ENCODE data around the gene CIROP. TPM values are rescaled to one million over a fixed set of nuclear protein-coding genes. Genes with fewer than 3 reads are reported as not detected.

The CIROP gene
- total and polyA plus RNA-seq, 12 donors: not detected

- DNase-seq: no peak
- H3K27ac ChIP-seq: no peak overlapping the region
- no peak overlapping the region for H3K4me3 ChIP-seq
- no peaks in the 10 kb centered on the region for H3K9me3 ChIP-seq (replicated peaks in 1 of 3)
- no peaks in the 10 kb centered on the region for H3K36me3 ChIP-seq (replicated peaks in 1 of 2)
- intact Hi-C loops (cut with DNase I): no loop called here
- WGBS, 4 donors: 92 to 98% (median 94%) methylated on average over 5 of the region's 5 CpGs
- no peak for TF ChIP-seq POLR2A (IDR thresholded peaks at IDR 0.05)
- no peak for TF ChIP-seq CTCF (IDR thresholded peaks at IDR 0.05)
- peaks cover 4 to 7% of the 10 kb centered on the region in 2 donors for H3K4me1 ChIP-seq (replicated peaks in 1 of 2)
- no peaks in the 10 kb centered on the region for H3K27me3 ChIP-seq
Measured at GRCh38 chr14:23148591-23149249, 43.9 kb upstream of the CIROP start.

GRCh38 chr14:23147676-23148075 is 42.9 kb upstream of the CIROP start:
- WGBS, 4 donors: 20 to 69% (median 46%) methylated on average over 1 of the region's 1 CpG; no CpG with 5 or more reads in 1 of the 4 donors
- Histone ChIP-seq H3K36me3 (replicated peaks in 1 of 2) (no peaks in the 10 kb centered on the region), H3K27me3 (no peaks in the 10 kb centered on the region), H3K4me3 (no peak overlapping the region), H3K27ac (no peak overlapping the region), H3K4me1 (replicated peaks in 1 of 2) (no peaks in the 10 kb centered on the region), H3K9me3 (replicated peaks in 1 of 3) (no peaks in the 10 kb centered on the region)
- TF ChIP-seq CTCF (IDR thresholded peaks at IDR 0.05): no peak
- TF ChIP-seq POLR2A (IDR thresholded peaks at IDR 0.05): no peak
- intact Hi-C loops (cut with DNase I): no loop called here
- peak; percentile 82 to 88 (median 84) for DNase-seq

- H3K27me3 ChIP-seq: no peaks in the 10 kb centered on the region
- H3K27ac ChIP-seq: peak overlapping the region in 1 of 5 donors; percentile 7
- H3K4me1 ChIP-seq (replicated peaks in 1 of 2): no peaks in the 10 kb centered on the region
- H3K9me3 ChIP-seq (replicated peaks in 1 of 3): no peaks in the 10 kb centered on the region
- DNase-seq: no peak
- no peak overlapping the region for H3K4me3 ChIP-seq
- no peaks in the 10 kb centered on the region for H3K36me3 ChIP-seq (replicated peaks in 1 of 2)
- TF ChIP-seq CTCF (IDR thresholded peaks at IDR 0.05) (no peak), POLR2A (IDR thresholded peaks at IDR 0.05) (no peak)
- intact Hi-C loops (cut with DNase I): no loop called here
- 90 to 96% (median 92%) methylated on average over 4 of the region's 4 CpGs for WGBS, 4 donors
Measured at GRCh38 chr14:23146980-23147379, 42.2 kb upstream of the CIROP start.

- H3K4me3 ChIP-seq: no peak overlapping the region
- H3K9me3 ChIP-seq (replicated peaks in 1 of 3): no peaks in the 10 kb centered on the region
- TF ChIP-seq CTCF (IDR thresholded peaks at IDR 0.05) (no peak), POLR2A (IDR thresholded peaks at IDR 0.05) (no peak)
- no peak for DNase-seq
- no peaks in the 10 kb centered on the region for H3K4me1 ChIP-seq (replicated peaks in 1 of 2)
- no peaks in the 10 kb centered on the region for H3K36me3 ChIP-seq (replicated peaks in 1 of 2)
- WGBS, 4 donors: 75 to 94% (median 85%) methylated on average over 2 of the region's 2 CpGs
- intact Hi-C loops (cut with DNase I): no loop called here
- peak overlapping the region in 1 of 5 donors; percentile 7 for H3K27ac ChIP-seq
- H3K27me3 ChIP-seq: no peaks in the 10 kb centered on the region
Measured at GRCh38 chr14:23146351-23146910, 41.6 kb upstream of the CIROP start.
